HG03025 (cell line): ENCODE results near the gene USPL1.
A peak's percentile ranks its signal among the peaks of the same experiment; 100 is the strongest.

Experiments
- ATAC-seq: cut with Tn5 transposase; IDR thresholded peaks from one replicate; pipeline ENCODE4 v1.9.1; 2021; ENCODE audit warnings: mild to moderate bottlenecking, moderate library complexity; ENCODE audit not compliant: unreplicated experiment, low FRiP score

USPL1 gene

GRCh38 chr13:30654430-30654829, 36.7 kb downstream of the USPL1 start:
- ATAC-seq, result no peak

DNA sequence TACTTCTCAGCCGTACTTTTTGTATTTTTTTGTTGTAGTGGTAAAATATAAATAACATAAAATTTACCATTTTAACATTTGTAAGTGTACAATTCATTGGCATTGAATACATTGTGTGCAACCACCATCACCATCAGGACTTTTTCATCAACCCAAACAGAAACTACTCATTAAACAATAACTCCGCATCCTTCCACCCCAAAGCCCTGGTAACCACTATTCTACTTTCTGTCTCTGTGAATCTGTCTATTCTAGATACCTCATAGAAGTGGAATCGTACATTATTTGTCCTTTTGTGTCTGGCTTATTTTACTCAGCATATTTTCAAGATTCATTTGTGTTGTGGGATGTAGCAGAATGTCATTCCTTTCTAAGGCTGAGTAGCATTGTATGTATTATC, 38.5 kb downstream of the USPL1 start:
- ATAC-seq, result no peak

GRCh38 chr13:30659980-30660379, 42.3 kb downstream of the USPL1 start:
- no peak for ATAC-seq

DNA sequence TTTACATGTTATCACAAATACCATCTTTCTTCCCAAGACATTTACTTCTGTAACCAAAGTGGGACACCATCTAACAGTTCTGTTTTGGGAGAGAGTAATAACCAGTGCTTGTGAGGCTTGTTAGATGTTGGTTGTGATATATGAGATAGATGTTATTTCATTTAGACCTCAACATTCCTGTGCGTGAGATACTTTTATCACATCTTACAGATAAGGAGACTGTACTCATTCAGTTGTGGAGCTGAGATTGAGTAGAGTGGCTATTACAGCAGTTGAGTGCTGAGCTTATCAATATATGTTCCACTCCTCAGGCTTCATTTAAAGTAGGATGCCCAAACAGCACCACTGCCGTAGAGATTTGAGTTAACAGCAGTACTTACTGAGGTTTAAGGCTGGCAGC, 43.1 kb downstream of the USPL1 start:
- no peak for ATAC-seq

GRCh38 chr13:30664689-30665275, 47.1 kb downstream of the USPL1 start:
- no peak for ATAC-seq

DNA sequence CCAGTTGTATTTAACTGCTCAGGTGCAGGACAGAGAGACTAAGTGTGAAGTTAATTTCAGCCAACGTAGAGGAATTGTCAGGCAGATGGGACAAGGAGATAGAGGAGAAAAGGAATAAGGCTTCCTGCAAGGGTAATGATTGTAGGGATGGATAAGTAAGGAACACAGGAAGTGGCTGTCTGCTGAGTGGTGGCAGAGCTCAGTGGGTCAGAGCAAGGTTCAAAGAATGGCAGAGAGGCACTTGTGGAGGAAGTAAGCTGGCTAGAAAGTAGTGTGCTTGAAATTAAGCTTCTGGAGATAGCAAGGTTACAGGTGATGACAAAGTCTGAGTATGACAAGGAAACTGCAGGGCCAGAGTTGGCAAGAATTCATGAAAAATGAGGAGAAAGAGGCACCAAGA, 47.9 kb downstream of the USPL1 start:
- no peak for ATAC-seq

DNA sequence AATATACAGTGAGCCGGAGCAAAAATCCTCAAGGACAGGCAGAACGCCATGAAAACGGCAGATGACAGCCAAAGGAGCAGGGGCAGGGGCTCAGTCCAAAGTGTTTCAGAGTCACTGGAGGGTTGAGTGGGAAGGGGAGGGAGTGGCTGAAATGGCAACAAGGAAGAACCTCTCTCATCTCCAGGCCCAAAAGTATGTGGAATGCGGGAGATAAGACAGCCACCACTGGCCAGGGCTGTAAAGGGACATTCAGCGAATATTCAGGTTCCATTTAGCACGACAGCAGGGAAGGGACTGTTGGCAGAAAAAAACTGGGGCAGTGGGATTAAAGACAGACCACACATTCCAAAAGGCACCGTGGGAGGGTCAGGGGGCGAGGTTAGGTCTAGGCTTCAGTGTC, 48.4 kb downstream of the USPL1 start:
- no peak for ATAC-seq

- no peak for ATAC-seq
These were observed 49.3 kb downstream of the USPL1 start for GRCh38 chr13:30667014-30667413.

GRCh38 chr13:30668312-30668711, 50.6 kb downstream of the USPL1 start:
- no peak for ATAC-seq

- no peak for ATAC-seq
These were observed 53.6 kb downstream of the USPL1 start for GRCh38 chr13:30671271-30671815.

GRCh38 chr13:30673669-30674521, 56.2 kb downstream of the USPL1 start:
- peak; percentile 80 for ATAC-seq

- ATAC-seq, result no peak
These were observed 58.0 kb downstream of the USPL1 start for GRCh38 chr13:30675717-30676116.

DNA sequence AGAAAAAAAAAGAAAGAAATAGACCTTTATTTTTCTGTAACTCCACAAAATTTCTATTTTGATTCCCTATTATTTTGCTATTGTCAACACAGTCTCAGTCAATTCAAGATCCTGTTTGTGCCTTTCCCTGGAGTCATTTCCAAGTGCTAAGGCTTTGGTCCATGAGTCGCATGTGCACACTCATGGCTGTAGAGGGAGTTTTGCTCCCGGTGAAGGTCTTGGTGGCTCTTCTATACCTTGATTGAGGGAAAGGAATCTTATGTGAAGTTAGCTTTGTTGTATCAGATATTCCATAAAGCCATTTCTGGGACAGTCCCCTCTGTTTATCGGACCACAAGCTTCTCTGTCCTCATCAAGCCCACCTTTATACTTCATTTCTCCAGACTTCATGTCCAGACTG, 59.0 kb downstream of the USPL1 start:
- ATAC-seq, result no peak

GRCh38 chr13:30679483-30680330, 62.0 kb downstream of the USPL1 start:
- ATAC-seq, result no peak

- no peak for ATAC-seq
These were observed 64.1 kb downstream of the USPL1 start for GRCh38 chr13:30681843-30682242.

GRCh38 chr13:30685320-30685859, 67.7 kb downstream of the USPL1 start:
- ATAC-seq, result no peak

DNA sequence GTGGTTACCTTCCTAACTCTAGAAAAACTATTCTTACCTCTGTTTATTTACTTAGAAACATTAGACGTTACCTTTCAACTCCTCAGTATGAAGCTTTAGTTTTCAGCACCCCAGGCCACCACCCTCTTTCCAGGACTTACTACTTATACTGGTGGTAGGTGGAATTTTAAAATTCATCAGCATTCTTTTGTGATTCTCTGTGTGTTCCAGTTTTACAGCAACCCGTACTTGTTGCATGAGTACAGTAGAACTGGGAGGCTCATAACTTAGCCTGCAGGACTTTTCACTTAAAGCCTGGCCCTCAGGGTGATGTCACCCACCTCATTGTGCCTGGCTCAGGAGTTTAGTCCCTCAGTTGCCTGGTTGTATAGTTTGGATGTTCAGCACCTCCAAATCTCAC, 68.3 kb downstream of the USPL1 start:
- no peak for ATAC-seq

DNA sequence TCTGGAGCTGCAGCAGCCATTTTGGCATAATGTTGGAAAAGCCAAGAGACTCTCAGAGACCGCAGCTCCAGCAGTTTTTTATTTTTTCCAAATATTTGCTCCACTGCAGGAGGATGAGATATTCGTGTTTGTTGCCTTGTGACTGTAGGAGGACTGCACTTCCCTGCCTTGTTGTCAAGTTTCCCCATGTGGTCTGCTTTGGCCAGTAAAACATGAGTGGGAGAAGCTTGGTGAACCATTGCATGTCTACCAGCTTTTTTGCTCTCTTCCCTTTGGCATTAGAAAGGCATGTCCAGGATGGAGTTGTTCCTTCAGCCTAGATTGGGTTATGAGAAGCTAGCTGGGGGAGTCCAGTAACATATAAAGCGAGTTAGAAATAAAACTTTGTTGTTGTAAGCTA, 69.9 kb downstream of the USPL1 start:
- no peak for ATAC-seq

DNA sequence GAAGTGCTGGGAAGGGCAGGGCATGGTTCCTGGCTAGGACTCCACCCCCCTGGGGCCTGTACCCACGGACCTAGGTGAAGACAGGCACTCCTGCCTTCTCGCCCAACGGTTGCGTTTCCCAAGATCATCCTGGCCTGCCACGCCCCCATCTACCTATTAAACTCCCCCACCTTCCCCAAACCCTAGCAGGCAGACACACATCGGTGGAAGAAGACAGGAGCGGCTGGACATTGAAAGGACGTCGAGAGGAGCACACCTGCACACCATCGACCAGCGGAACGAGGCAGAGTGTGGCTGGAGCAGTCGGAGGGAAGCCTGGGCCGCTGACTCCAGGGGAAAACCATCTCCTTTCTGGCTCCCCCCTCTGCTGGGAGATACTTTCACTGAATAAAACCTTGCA, 72.0 kb downstream of the USPL1 start:
- no peak for ATAC-seq

DNA sequence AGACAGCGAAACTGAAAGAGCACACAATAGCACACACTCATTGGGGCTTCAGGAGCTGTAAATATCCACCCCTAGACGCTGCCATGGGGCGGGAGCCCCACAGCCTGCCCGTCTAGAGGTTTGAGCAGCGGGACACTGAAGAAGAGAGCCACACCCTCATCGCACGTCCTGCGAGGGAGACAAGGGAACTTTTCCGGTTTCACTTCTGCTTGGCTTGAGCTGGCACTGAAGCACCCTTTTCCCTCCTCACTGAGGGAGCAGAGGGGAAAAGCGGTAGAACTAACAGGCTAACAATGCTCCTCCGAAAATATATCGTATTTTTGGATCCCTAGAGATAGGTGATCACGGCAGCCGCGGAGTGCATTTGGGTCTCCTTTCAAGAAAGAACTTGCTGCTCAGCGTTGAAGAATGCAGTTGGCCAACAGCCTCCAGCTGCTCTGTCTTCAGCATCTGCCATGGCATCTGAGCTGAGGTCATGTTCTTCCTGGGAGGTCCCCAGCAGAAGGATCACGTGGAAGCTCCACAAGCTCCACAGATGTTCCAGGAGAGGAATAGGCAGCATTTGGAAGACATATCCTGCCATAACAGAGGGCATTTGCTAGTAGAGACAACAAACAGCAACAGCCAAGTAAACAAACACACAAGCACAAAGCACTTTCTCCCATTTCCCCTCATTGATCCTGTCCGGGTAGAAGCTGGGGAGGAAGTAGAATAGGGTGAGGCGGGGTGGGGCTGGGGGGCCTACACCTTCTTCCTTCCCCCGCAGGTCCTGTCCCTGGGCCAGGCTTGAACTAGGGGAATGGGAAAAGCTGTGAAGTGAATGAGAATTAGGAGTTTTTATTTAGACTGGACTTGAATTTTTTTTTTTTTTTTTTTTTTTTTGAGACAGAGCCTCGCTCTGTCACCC, 72.8 kb downstream of the USPL1 start:
- peak; percentile 75 for ATAC-seq
